ENCODE data around the gene MIAT. TPM values are rescaled to one million over a fixed set of nuclear protein-coding genes. Genes with fewer than 3 reads are reported as not detected.

Gene MIAT
- total RNA-seq, 3 donors from 2014 or later (not counting 1 experiment from before 2014, with no cell fraction given) = 75.3 to 105 (median 76.3) TPM

- H3K4me1 ChIP-seq (ENCODE audit: control insufficient read depth, insufficient read depth, low read length) = peaks cover 15% of the 10 kb centered on the region
- H3K27me3 Mint-ChIP-seq (ENCODE audit: low read depth in 2 of 2) = no peaks in the 10 kb centered on the region
- intact Hi-C loops (cut with micrococcal nuclease) = no loop called here
- no peaks in the 10 kb centered on the region for H3K27me3 ChIP-seq (ENCODE audit: control insufficient read depth, insufficient read depth, low read length)
- no peak overlapping the region for H3K27ac ChIP-seq (ENCODE audit: low read length)
- no peaks in the 10 kb centered on the region for H3K9me3 Mint-ChIP-seq
- no peaks in the 10 kb centered on the region for H3K9me3 ChIP-seq (ENCODE audit: control insufficient read depth, insufficient read depth, low read length)
- no peak overlapping the region for H3K27ac Mint-ChIP-seq
- ATAC-seq (no peak), DNase-seq (no peak)
- 92% methylated on average over 18 of the region's 18 CpGs for WGBS (ENCODE audit: insufficient coverage)
- H3K36me3 ChIP-seq (ENCODE audit: control insufficient read depth, insufficient read depth, low read length) = no peaks in the 10 kb centered on the region
- H3K4me1 Mint-ChIP-seq = peaks cover 20 to 46% of the 10 kb centered on the region in 2 donors
- TF ChIP-seq CTCF (IDR thresholded peaks at IDR 0.05) = no peak
- no peaks in the 10 kb centered on the region for H3K36me3 Mint-ChIP-seq
- H3K4me3 Mint-ChIP-seq = no peak overlapping the region
- H3K4me3 ChIP-seq (ENCODE audit: low read length) = no peak overlapping the region
Measured at GRCh38 chr22:26629988-26630761, 27.2 kb upstream of the MIAT start.

GRCh38 chr22:26631282-26631681 lies 26.1 kb upstream of the MIAT start:
- H3K27me3 Mint-ChIP-seq (ENCODE audit: low read depth in 2 of 2) = no peaks in the 10 kb centered on the region
- no peak for TF ChIP-seq CTCF (IDR thresholded peaks at IDR 0.05)
- no peaks in the 10 kb centered on the region for H3K27me3 ChIP-seq (ENCODE audit: control insufficient read depth, insufficient read depth, low read length)
- no peaks in the 10 kb centered on the region for H3K9me3 ChIP-seq (ENCODE audit: control insufficient read depth, insufficient read depth, low read length)
- intact Hi-C loops (cut with micrococcal nuclease) = no loop called here
- peaks cover 15% of the 10 kb centered on the region for H3K4me1 ChIP-seq (ENCODE audit: control insufficient read depth, insufficient read depth, low read length)
- no peaks in the 10 kb centered on the region for H3K9me3 Mint-ChIP-seq
- DNase-seq (no peak), ATAC-seq (no peak)
- no peak overlapping the region for H3K27ac Mint-ChIP-seq
- H3K4me1 Mint-ChIP-seq = peaks cover 20 to 46% of the 10 kb centered on the region in 2 donors
- H3K4me3 Mint-ChIP-seq = no peak overlapping the region
- no peak overlapping the region for H3K27ac ChIP-seq (ENCODE audit: low read length)
- WGBS (ENCODE audit: insufficient coverage) = 100% methylated on average over 4 of the region's 4 CpGs
- H3K4me3 ChIP-seq (ENCODE audit: low read length) = no peak overlapping the region
- no peaks in the 10 kb centered on the region for H3K36me3 Mint-ChIP-seq
- H3K36me3 ChIP-seq (ENCODE audit: control insufficient read depth, insufficient read depth, low read length) = no peaks in the 10 kb centered on the region

- Mint-ChIP-seq H3K36me3 (no peaks in the 10 kb centered on the region), H3K4me1 (peaks cover 15 to 43% of the 10 kb centered on the region in 2 donors), H3K27me3 (ENCODE audit: low read depth in 2 of 2) (no peaks in the 10 kb centered on the region), H3K27ac (no peak overlapping the region), H3K4me3 (no peak overlapping the region), H3K9me3 (no peaks in the 10 kb centered on the region)
- no peak for TF ChIP-seq CTCF (IDR thresholded peaks at IDR 0.05)
- Histone ChIP-seq H3K4me3 (ENCODE audit: low read length) (no peak overlapping the region), H3K36me3 (ENCODE audit: control insufficient read depth, insufficient read depth, low read length) (no peaks in the 10 kb centered on the region), H3K27me3 (ENCODE audit: control insufficient read depth, insufficient read depth, low read length) (no peaks in the 10 kb centered on the region), H3K27ac (ENCODE audit: low read length) (no peak overlapping the region), H3K9me3 (ENCODE audit: control insufficient read depth, insufficient read depth, low read length) (no peaks in the 10 kb centered on the region), H3K4me1 (ENCODE audit: control insufficient read depth, insufficient read depth, low read length) (peaks cover 19% of the 10 kb centered on the region)
- intact Hi-C loops (cut with micrococcal nuclease) = no loop called here
- 88% methylated on average over 5 of the region's 8 CpGs for WGBS (ENCODE audit: insufficient coverage)
- ATAC-seq = no peak
- DNase-seq = no peak
Measured at GRCh38 chr22:26632422-26633155, 24.8 kb upstream of the MIAT start.
